Measurements from ENCODE around the gene GALNT4.

Gene GALNT4

GRCh38 chr12:89544681-89545184 lies 20.1 kb upstream of the GALNT4 start:
- no peaks in the 10 kb centered on the region for H3K9me3 Mint-ChIP-seq
- peaks cover 9% of the 10 kb centered on the region for H3K4me1 Mint-ChIP-seq (ENCODE audit: low read depth)
- H3K4me3 Mint-ChIP-seq = no peak overlapping the region
- H3K27ac Mint-ChIP-seq = no peak overlapping the region
- H3K36me3 Mint-ChIP-seq (ENCODE audit: low read depth) = peaks cover 2% of the 10 kb centered on the region
- no peak for DNase-seq (ENCODE audit: low spot score)
- H3K27me3 Mint-ChIP-seq (ENCODE audit: low read depth) = peaks cover 1% of the 10 kb centered on the region

GRCh38 chr12:89544022-89544421 lies 19.4 kb upstream of the GALNT4 start:
- Mint-ChIP-seq H3K9me3 (no peaks in the 10 kb centered on the region), H3K36me3 (ENCODE audit: low read depth) (peaks cover 2% of the 10 kb centered on the region), H3K4me3 (no peak overlapping the region), H3K4me1 (ENCODE audit: low read depth) (peaks cover 11% of the 10 kb centered on the region), H3K27me3 (ENCODE audit: low read depth) (peaks cover 1% of the 10 kb centered on the region), H3K27ac (no peak overlapping the region)
- no peak for DNase-seq (ENCODE audit: low spot score)

GRCh38 chr12:89542912-89543592 lies 18.5 kb upstream of the GALNT4 start:
- DNase-seq (ENCODE audit: low spot score) = peak; percentile 49
- H3K27ac Mint-ChIP-seq = no peak overlapping the region
- no peak overlapping the region for H3K4me3 Mint-ChIP-seq
- no peaks in the 10 kb centered on the region for H3K9me3 Mint-ChIP-seq
- peaks cover 1% of the 10 kb centered on the region for H3K27me3 Mint-ChIP-seq (ENCODE audit: low read depth)
- peaks cover 11% of the 10 kb centered on the region for H3K4me1 Mint-ChIP-seq (ENCODE audit: low read depth)
- peaks cover 2% of the 10 kb centered on the region for H3K36me3 Mint-ChIP-seq (ENCODE audit: low read depth)

- no peak overlapping the region for H3K4me3 Mint-ChIP-seq
- no peaks in the 10 kb centered on the region for H3K27me3 Mint-ChIP-seq (ENCODE audit: low read depth)
- no peaks in the 10 kb centered on the region for H3K9me3 Mint-ChIP-seq
- no peak overlapping the region for H3K27ac Mint-ChIP-seq
- no peak for DNase-seq (ENCODE audit: low spot score)
- H3K36me3 Mint-ChIP-seq (ENCODE audit: low read depth) = peaks cover 2% of the 10 kb centered on the region
- peaks cover 11% of the 10 kb centered on the region for H3K4me1 Mint-ChIP-seq (ENCODE audit: low read depth)
Observed at GRCh38 chr12:89542236-89542635, 17.6 kb upstream of the GALNT4 start.

GRCh38 chr12:89540586-89540985 lies 16.0 kb upstream of the GALNT4 start:
- Mint-ChIP-seq H3K4me3 (no peak overlapping the region), H3K36me3 (ENCODE audit: low read depth) (peaks cover 2% of the 10 kb centered on the region), H3K27me3 (ENCODE audit: low read depth) (no peaks in the 10 kb centered on the region), H3K4me1 (ENCODE audit: low read depth) (peaks cover 11% of the 10 kb centered on the region), H3K27ac (no peak overlapping the region), H3K9me3 (no peaks in the 10 kb centered on the region)
- no peak for DNase-seq (ENCODE audit: low spot score)

GRCh38 chr12:89539426-89540223 lies 15.0 kb upstream of the GALNT4 start:
- Mint-ChIP-seq H3K27ac (no peak overlapping the region), H3K4me1 (ENCODE audit: low read depth) (peaks cover 11% of the 10 kb centered on the region), H3K27me3 (ENCODE audit: low read depth) (no peaks in the 10 kb centered on the region), H3K9me3 (no peaks in the 10 kb centered on the region), H3K36me3 (ENCODE audit: low read depth) (peaks cover 2% of the 10 kb centered on the region), H3K4me3 (no peak overlapping the region)
- DNase-seq (ENCODE audit: low spot score) = no peak

GRCh38 chr12:89538897-89539296 lies 14.3 kb upstream of the GALNT4 start:
- no peaks in the 10 kb centered on the region for H3K27me3 Mint-ChIP-seq (ENCODE audit: low read depth)
- H3K27ac Mint-ChIP-seq = no peak overlapping the region
- H3K36me3 Mint-ChIP-seq (ENCODE audit: low read depth) = peaks cover 2% of the 10 kb centered on the region
- DNase-seq (ENCODE audit: low spot score) = no peak
- peaks cover 11% of the 10 kb centered on the region for H3K4me1 Mint-ChIP-seq (ENCODE audit: low read depth)
- no peak overlapping the region for H3K4me3 Mint-ChIP-seq
- H3K9me3 Mint-ChIP-seq = no peaks in the 10 kb centered on the region

- Mint-ChIP-seq H3K27me3 (ENCODE audit: low read depth) (no peaks in the 10 kb centered on the region), H3K4me3 (no peak overlapping the region), H3K9me3 (no peaks in the 10 kb centered on the region), H3K4me1 (ENCODE audit: low read depth) (peaks cover 8% of the 10 kb centered on the region), H3K36me3 (ENCODE audit: low read depth) (peaks cover 2% of the 10 kb centered on the region), H3K27ac (no peak overlapping the region)
- DNase-seq (ENCODE audit: low spot score) = no peak
Observed at GRCh38 chr12:89537389-89537788, 12.8 kb upstream of the GALNT4 start.

GRCh38 chr12:89529738-89530137 lies 5.1 kb upstream of the GALNT4 start:
- no peak overlapping the region for H3K4me3 Mint-ChIP-seq
- no peaks in the 10 kb centered on the region for H3K9me3 Mint-ChIP-seq
- no peak for DNase-seq (ENCODE audit: low spot score)
- H3K27me3 Mint-ChIP-seq (ENCODE audit: low read depth) = no peaks in the 10 kb centered on the region
- H3K4me1 Mint-ChIP-seq (ENCODE audit: low read depth) = peaks cover 31% of the 10 kb centered on the region
- H3K27ac Mint-ChIP-seq = no peak overlapping the region
- H3K36me3 Mint-ChIP-seq (ENCODE audit: low read depth) = peaks cover 7% of the 10 kb centered on the region

GRCh38 chr12:89528434-89528833 lies 3.8 kb upstream of the GALNT4 start:
- Mint-ChIP-seq H3K4me3 (no peak overlapping the region), H3K4me1 (ENCODE audit: low read depth) (peaks cover 36% of the 10 kb centered on the region), H3K27me3 (ENCODE audit: low read depth) (no peaks in the 10 kb centered on the region), H3K36me3 (ENCODE audit: low read depth) (peaks cover 20% of the 10 kb centered on the region), H3K9me3 (no peaks in the 10 kb centered on the region), H3K27ac (peak overlapping the region; percentile 51)
- DNase-seq (ENCODE audit: low spot score) = no peak

GRCh38 chr12:89525824-89526770 lies 1.5 kb upstream of the GALNT4 start, which contains the start of gene POC1B:
Gene POC1B (minus strand): TSS chr12:89526047. CDS start chr12:89525895, 152 bp downstream.
- Mint-ChIP-seq H3K27ac (peak within 1 kb of the TSS; percentile 96), H3K4me3 (peak within 1 kb of the TSS; percentile 95), H3K36me3 (ENCODE audit: low read depth) (peaks cover 41% of the 10 kb centered on the region), H3K4me1 (ENCODE audit: low read depth) (peaks cover 53% of the 10 kb centered on the region), H3K27me3 (ENCODE audit: low read depth) (no peaks in the 10 kb centered on the region), H3K9me3 (no peaks in the 10 kb centered on the region)
- peak; percentile 80 for DNase-seq (ENCODE audit: low spot score)

- peak overlapping the region; percentile 95 for H3K4me3 Mint-ChIP-seq
- H3K36me3 Mint-ChIP-seq (ENCODE audit: low read depth) = peaks cover 45% of the 10 kb centered on the region
- peak; percentile 44 for DNase-seq (ENCODE audit: low spot score)
- H3K4me1 Mint-ChIP-seq (ENCODE audit: low read depth) = peaks cover 54% of the 10 kb centered on the region
- no peaks in the 10 kb centered on the region for H3K27me3 Mint-ChIP-seq (ENCODE audit: low read depth)
- no peaks in the 10 kb centered on the region for H3K9me3 Mint-ChIP-seq
- H3K27ac Mint-ChIP-seq = peak overlapping the region; percentile 96
Observed at GRCh38 chr12:89525305-89525823, 768 bp upstream of the GALNT4 start.

GRCh38 chr12:89523843-89524540 lies 604 bp downstream of the GALNT4 start:
- H3K4me3 Mint-ChIP-seq = peak overlapping the region; percentile 95
- H3K36me3 Mint-ChIP-seq (ENCODE audit: low read depth) = peaks cover 43% of the 10 kb centered on the region
- DNase-seq (ENCODE audit: low spot score) = no peak
- peaks cover 50% of the 10 kb centered on the region for H3K4me1 Mint-ChIP-seq (ENCODE audit: low read depth)
- H3K27ac Mint-ChIP-seq = peak overlapping the region; percentile 88
- no peaks in the 10 kb centered on the region for H3K27me3 Mint-ChIP-seq (ENCODE audit: low read depth)
- no peaks in the 10 kb centered on the region for H3K9me3 Mint-ChIP-seq

Data from T-helper 2 cell treated with Interferon-gamma antibody and Interleukin-4, amounts not matched to agents 5 μg/mL and 100 μg/mL, for 36 hours (primary cell).